AG04449 (cell line): ENCODE data around the gene NSMF.

Experiments used
- CTCF ChIA-PET: fragments of 350-600 bp; formaldehyde crosslinking; extraction: SDS; loops from one replicate; lab custom pipeline; 2021; ENCODE audit warnings: antibody characterized with exemption; lab: Yijun Ruan, JAX
- POLR2A ChIA-PET: fragments of 400-600, 350-600 bp; formaldehyde crosslinking; extraction: SDS; loops from one replicate; lab custom pipeline; 2020; ENCODE audit warnings: antibody characterized with exemption, inconsistent platforms; lab: Yijun Ruan, JAX
- DNase-seq: peaks from one replicate; pipeline ENCODE4 v3.0.0-alpha.2; 2010; ENCODE audit warnings: low read depth, low spot score
- H3K4me3 ChIP-seq: 2 replicates; pipeline ENCODE4 v1.5.1; 2011; ENCODE audit warnings: low read depth, mild to moderate bottlenecking, control low read depth, low read length
- TF ChIP-seq, protein P1 (sequence below): IDR thresholded peaks from one replicate; pipeline ENCODE4 v1.5.1; 2011; ENCODE audit warnings: mild to moderate bottlenecking, moderate library complexity, low read length, control low read depth, inconsistent platforms; ENCODE audit not compliant: insufficient read depth; ENCODE audit errors: missing control alignments

The NSMF gene

DNA sequence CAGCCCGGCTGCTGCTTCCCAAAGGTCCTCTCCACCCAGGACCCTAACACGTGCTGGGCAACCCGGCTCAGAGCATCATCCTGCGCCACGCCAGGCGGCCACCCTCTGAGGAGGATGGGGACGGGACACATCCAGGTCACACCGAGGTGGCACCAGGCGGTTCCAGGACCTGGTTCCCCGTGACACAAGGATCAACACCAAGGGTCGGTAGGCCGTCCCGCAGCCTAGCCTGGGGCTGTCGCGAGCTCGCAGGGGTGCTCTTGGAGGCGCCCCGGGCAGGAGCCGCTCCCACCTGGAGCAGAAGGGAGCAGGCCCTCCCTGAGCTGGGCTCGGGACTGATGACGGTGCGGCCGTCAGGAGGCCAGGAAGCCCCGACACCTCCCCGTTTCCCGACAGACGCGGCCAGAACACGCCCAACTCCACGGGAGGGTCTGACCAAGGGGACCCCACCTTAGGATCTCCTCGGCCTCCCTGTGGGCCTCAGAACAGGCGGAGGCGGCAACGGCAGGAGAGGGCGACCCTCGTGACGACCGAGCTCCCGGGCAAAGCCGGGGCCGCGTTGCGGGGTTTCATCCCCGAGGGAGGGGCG is 42.5 kb downstream of the NSMF start:
- DNase-seq: no peak
- POLR2A ChIA-PET: interaction anchor here (0.6 kb wide), 1 partner anchor 125 kb away, joined by 4 read pairs; no protein-coding TSS in a partner anchor
- CTCF ChIA-PET: no interaction called here
- H3K4me3 ChIP-seq: no peak overlapping the region
- TF ChIP-seq, protein P1, sequence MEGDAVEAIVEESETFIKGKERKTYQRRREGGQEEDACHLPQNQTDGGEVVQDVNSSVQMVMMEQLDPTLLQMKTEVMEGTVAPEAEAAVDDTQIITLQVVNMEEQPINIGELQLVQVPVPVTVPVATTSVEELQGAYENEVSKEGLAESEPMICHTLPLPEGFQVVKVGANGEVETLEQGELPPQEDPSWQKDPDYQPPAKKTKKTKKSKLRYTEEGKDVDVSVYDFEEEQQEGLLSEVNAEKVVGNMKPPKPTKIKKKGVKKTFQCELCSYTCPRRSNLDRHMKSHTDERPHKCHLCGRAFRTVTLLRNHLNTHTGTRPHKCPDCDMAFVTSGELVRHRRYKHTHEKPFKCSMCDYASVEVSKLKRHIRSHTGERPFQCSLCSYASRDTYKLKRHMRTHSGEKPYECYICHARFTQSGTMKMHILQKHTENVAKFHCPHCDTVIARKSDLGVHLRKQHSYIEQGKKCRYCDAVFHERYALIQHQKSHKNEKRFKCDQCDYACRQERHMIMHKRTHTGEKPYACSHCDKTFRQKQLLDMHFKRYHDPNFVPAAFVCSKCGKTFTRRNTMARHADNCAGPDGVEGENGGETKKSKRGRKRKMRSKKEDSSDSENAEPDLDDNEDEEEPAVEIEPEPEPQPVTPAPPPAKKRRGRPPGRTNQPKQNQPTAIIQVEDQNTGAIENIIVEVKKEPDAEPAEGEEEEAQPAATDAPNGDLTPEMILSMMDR: no peak

DNA sequence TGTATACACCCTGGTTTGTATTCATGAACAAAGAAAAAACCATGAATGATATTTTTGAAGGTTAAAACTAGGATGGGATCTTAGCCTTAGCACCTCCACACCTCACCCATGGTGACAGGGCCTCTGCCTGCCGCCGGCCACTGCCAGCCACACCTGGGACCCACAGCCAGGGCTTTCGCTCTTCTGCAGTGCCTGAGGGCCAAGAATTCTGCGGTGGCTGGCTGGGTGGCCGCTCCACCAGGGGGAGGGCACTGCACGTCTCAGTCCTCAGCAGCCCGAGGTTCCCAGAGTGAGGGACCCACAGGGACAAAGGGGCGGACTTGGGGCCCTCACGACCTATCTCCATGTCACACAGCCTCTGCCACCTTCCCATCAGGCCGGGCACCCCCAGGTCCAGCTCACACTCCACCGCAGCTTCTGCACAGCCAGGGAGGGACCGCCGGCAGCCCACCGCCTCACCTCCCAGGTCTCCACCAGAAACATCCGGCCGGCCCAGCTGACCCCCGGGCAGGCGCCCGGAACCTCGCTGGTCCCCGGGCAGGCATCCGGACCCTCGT is 43.0 kb downstream of the NSMF start:
- no peak for DNase-seq
- CTCF ChIA-PET: no interaction called here
- TF ChIP-seq, protein P1: no peak
- H3K4me3 ChIP-seq: no peak overlapping the region
- POLR2A ChIA-PET: no interaction called here

- H3K4me3 ChIP-seq: no peak overlapping the region
- DNase-seq: no peak
- CTCF ChIA-PET: no interaction called here
- TF ChIP-seq, protein P1: no peak
- POLR2A ChIA-PET: no interaction called here
Observed at GRCh38 chr9:137415451-137415850, 43.7 kb downstream of the NSMF start.

- TF ChIP-seq, protein P1: no peak
- POLR2A ChIA-PET: interaction anchor here (1.1 to 1.2 kb wide), 2 partner anchors 11 to 172 kb away, joined by 3 read pairs; partner anchors contain the start of genes EXD3, NOXA1 and TUBB4B
- CTCF ChIA-PET: interaction anchor here (1.2 to 4.8 kb wide), 3 partner anchors 11 to 118 kb away, joined by 3 to 41 read pairs (median 5); partner anchors contain the start of genes EXD3, NOXA1 and NRARP
- no peak for DNase-seq
- H3K4me3 ChIP-seq: no peak overlapping the region
Observed at GRCh38 chr9:137412431-137412830, 46.7 kb downstream of the NSMF start.

DNA sequence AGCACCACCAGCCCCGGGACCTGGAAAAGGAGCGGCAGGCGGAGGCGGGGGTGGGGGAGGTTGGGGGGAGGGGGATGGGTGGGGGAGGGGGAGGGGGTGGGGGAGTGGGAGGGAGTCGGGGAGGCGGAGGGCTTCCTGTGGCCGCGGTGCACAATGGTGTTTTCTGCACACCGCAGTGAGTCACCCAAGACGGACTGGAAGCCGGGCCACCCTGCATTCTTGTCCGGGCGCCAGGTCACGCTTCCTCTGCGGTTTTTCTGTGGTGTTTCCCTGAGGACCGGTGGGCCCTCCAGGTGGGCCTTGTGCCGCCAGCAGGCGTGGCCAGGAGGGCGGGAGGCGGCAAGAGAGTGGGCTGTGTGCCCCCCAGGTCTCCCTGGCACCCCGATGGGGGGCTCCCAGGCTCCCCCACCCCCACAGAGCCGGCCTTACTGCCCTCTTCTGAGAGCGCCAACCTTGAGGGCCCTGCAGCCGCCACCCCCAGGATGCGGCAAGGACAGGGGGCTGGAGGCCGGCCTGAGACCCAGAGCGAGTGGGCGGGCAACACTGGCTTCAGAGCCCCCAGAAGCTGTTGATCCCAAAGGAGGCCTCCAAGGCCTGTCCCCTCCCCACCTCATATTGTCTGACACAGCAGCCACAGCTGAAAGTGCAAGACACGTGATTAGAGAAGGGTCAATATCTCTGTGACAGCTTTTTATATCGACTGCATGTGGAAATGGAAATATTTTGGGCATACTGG is 47.3 kb downstream of the NSMF start:
- TF ChIP-seq, protein P1: no peak
- CTCF ChIA-PET: interaction anchor here (1.2 to 4.8 kb wide), 3 partner anchors 12 to 118 kb away, joined by 3 to 41 read pairs (median 5); partner anchors contain the start of genes EXD3, NOXA1 and NRARP
- no peak for DNase-seq
- no peak overlapping the region for H3K4me3 ChIP-seq
- POLR2A ChIA-PET: interaction anchor here (1.1 kb wide), 1 partner anchor 12 kb away, joined by 3 read pairs; the partner anchor contains the start of genes EXD3 and NOXA1

- ChIA-PET CTCF (interaction anchor here (1.4 to 4.8 kb wide), 2 partner anchors 13 to 109 kb away, joined by 5 to 41 read pairs; partner anchors contain the start of genes EXD3, NOXA1 and NRARP), POLR2A (no interaction called here)
- TF ChIP-seq, protein P1: no peak
- no peak overlapping the region for H3K4me3 ChIP-seq
- no peak for DNase-seq
Observed at GRCh38 chr9:137411260-137411644, 47.9 kb downstream of the NSMF start.
